Measurements from ENCODE around the gene TRIP12.

The TRIP12 gene

GRCh38 chr2:229861431-229861830 lies 60.4 kb downstream of the TRIP12 start:
- H3K36me3 ChIP-seq (ENCODE audit: control insufficient read depth, low read length) = peaks cover 28% of the 10 kb centered on the region
- H3K27ac ChIP-seq (ENCODE audit: low read depth, low read length) = no peak overlapping the region
- no peak overlapping the region for H3K4me2 ChIP-seq (ENCODE audit: low read length)
- peaks cover 6% of the 10 kb centered on the region; the same call in 1 of the 2 replicates for H3K4me1 ChIP-seq (ENCODE audit: control insufficient read depth, low read length)
- H3F3A ChIP-seq (ENCODE audit: control insufficient read depth, insufficient read depth) = no peaks in the 10 kb centered on the region
- peaks cover 37% of the 10 kb centered on the region for H3K79me2 ChIP-seq (ENCODE audit: control insufficient read depth, low read length)
- no peaks in the 10 kb centered on the region for H3K27me3 ChIP-seq (ENCODE audit: control insufficient read depth, low read length)
- no peaks in the 10 kb centered on the region for H3K9me3 ChIP-seq (ENCODE audit: control insufficient read depth, insufficient read depth, low read length)
- no peaks in the 10 kb centered on the region for H4K20me1 ChIP-seq (ENCODE audit: control insufficient read depth, insufficient read depth, low read depth, low read length)
- H3K9me2 ChIP-seq (replicated peaks; ENCODE audit: control insufficient read depth, low read length) = no peaks in the 10 kb centered on the region
- TF ChIP-seq CTCF (IDR thresholded peaks at IDR 0.05; ENCODE audit: low read depth, low read length, poor library complexity, severe bottlenecking) = no peak
- no peak for TF ChIP-seq EZH2phosphoT487 (IDR thresholded peaks at IDR 0.05; ENCODE audit: borderline replicate concordance, low read length)
- H3K4me3 ChIP-seq (ENCODE audit: low read length) = no peak overlapping the region

- Histone ChIP-seq H4K20me1 (ENCODE audit: control insufficient read depth, insufficient read depth, low read depth, low read length) (no peaks in the 10 kb centered on the region), H3K27ac (ENCODE audit: low read depth, low read length) (no peak overlapping the region), H3K36me3 (ENCODE audit: control insufficient read depth, low read length) (peaks cover 31% of the 10 kb centered on the region), H3F3A (ENCODE audit: control insufficient read depth, insufficient read depth) (no peaks in the 10 kb centered on the region), H3K4me2 (ENCODE audit: low read length) (no peak overlapping the region), H3K9me3 (ENCODE audit: control insufficient read depth, insufficient read depth, low read length) (no peaks in the 10 kb centered on the region), H3K9me2 (replicated peaks; ENCODE audit: control insufficient read depth, low read length) (no peaks in the 10 kb centered on the region), H3K4me3 (ENCODE audit: low read length) (no peak overlapping the region), H3K4me1 (ENCODE audit: control insufficient read depth, low read length) (peaks cover 9% of the 10 kb centered on the region; the same call in 1 of the 2 replicates), H3K27me3 (ENCODE audit: control insufficient read depth, low read length) (no peaks in the 10 kb centered on the region), H3K79me2 (ENCODE audit: control insufficient read depth, low read length) (peaks cover 34% of the 10 kb centered on the region)
- no peak for TF ChIP-seq CTCF (IDR thresholded peaks at IDR 0.05; ENCODE audit: low read depth, low read length, poor library complexity, severe bottlenecking)
- TF ChIP-seq EZH2phosphoT487 (IDR thresholded peaks at IDR 0.05; ENCODE audit: borderline replicate concordance, low read length) = no peak
These were observed 61.5 kb downstream of the TRIP12 start for GRCh38 chr2:229860334-229860733.

GRCh38 chr2:229858351-229858750 lies 63.5 kb downstream of the TRIP12 start:
- Histone ChIP-seq H3K27ac (ENCODE audit: low read depth, low read length) (no peak overlapping the region), H3K4me3 (ENCODE audit: low read length) (no peak overlapping the region), H4K20me1 (ENCODE audit: control insufficient read depth, insufficient read depth, low read depth, low read length) (no peaks in the 10 kb centered on the region), H3K79me2 (ENCODE audit: control insufficient read depth, low read length) (peaks cover 30% of the 10 kb centered on the region), H3K27me3 (ENCODE audit: control insufficient read depth, low read length) (no peaks in the 10 kb centered on the region), H3K36me3 (ENCODE audit: control insufficient read depth, low read length) (peaks cover 43% of the 10 kb centered on the region), H3K9me2 (replicated peaks; ENCODE audit: control insufficient read depth, low read length) (no peaks in the 10 kb centered on the region), H3K9me3 (ENCODE audit: control insufficient read depth, insufficient read depth, low read length) (no peaks in the 10 kb centered on the region), H3K4me1 (ENCODE audit: control insufficient read depth, low read length) (peaks cover 9% of the 10 kb centered on the region; the same call in 1 of the 2 replicates), H3F3A (ENCODE audit: control insufficient read depth, insufficient read depth) (no peaks in the 10 kb centered on the region), H3K4me2 (ENCODE audit: low read length) (no peak overlapping the region)
- no peak for TF ChIP-seq CTCF (IDR thresholded peaks at IDR 0.05; ENCODE audit: low read depth, low read length, poor library complexity, severe bottlenecking)
- no peak for TF ChIP-seq EZH2phosphoT487 (IDR thresholded peaks at IDR 0.05; ENCODE audit: borderline replicate concordance, low read length)
